Endothelial cell of umbilical vein (primary cell): ENCODE data around the gene NCS1.

ENCODE experiments used
- CTCF ChIP-seq, 2 donors: IDR thresholded peaks; 1 replicate in 1 of 2; 2 replicates in 1 of 2; pipeline ENCODE4 v1.5.1; 2011; ENCODE audit warnings: low read length in 2 of 2, mild to moderate bottlenecking in 2 of 2, moderate library complexity in 2 of 2, control low read depth in 1 of 2, inconsistent platforms in 1 of 2, low read depth in 1 of 2; ENCODE audit not compliant: insufficient read depth in 1 of 2; ENCODE audit errors: extremely low read depth in 1 of 2
- EZH2 ChIP-seq: IDR thresholded peaks from 2 replicates; pipeline ENCODE4 v1.6.1; 2012; ENCODE audit warnings: borderline replicate concordance, low read depth, mild to moderate bottlenecking, moderate library complexity, low read length, inconsistent platforms; ENCODE audit not compliant: severe bottlenecking
- GATA2 ChIP-seq: IDR thresholded peaks from 2 replicates; pipeline ENCODE4 v1.7.0; 2011; ENCODE audit warnings: low read depth, mild to moderate bottlenecking, moderate library complexity, mixed read lengths, low read length; ENCODE audit not compliant: insufficient read length, insufficient read depth
- JUN ChIP-seq: IDR thresholded peaks from 2 replicates; pipeline ENCODE4 v1.6.1; 2011; ENCODE audit warnings: borderline replicate concordance, low read depth; ENCODE audit not compliant: insufficient read length, insufficient read depth
- MAX ChIP-seq: IDR thresholded peaks from 2 replicates; pipeline ENCODE4 v1.6.1; 2011; ENCODE audit not compliant: insufficient read depth, insufficient read length
- MYC ChIP-seq: IDR thresholded peaks from one replicate; pipeline ENCODE4 v1.6.1; 2011; ENCODE audit warnings: mild to moderate bottlenecking, low read depth, low read length
- POLR2A ChIP-seq: IDR thresholded peaks from 2 replicates; pipeline ENCODE4 v1.6.1; 2012; ENCODE audit warnings: low read depth, mild to moderate bottlenecking, control low read depth, low read length
- POLR2AphosphoS5 ChIP-seq: IDR thresholded peaks from 2 replicates; pipeline ENCODE4 v1.6.1; 2012; ENCODE audit warnings: low read depth, mild to moderate bottlenecking, control low read depth, low read length, moderate library complexity; ENCODE audit not compliant: insufficient read depth

GRCh38 chr9:130145658-130146057, 26.5 kb upstream of the NCS1 start:
- TF ChIP-seq CTCF (IDR thresholded peaks at IDR 0.05; ENCODE audit: extremely low read depth in 1 of 2, insufficient read depth in 1 of 2, low read depth in 1 of 2, low read length in 2 of 2) (no peak), EZH2 (no peak), POLR2AphosphoS5 (no peak), POLR2A (no peak), MAX (no peak), GATA2 (no peak), MYC (no peak), JUN (no peak)
